Natural killer cell (primary cell): ENCODE data around the gene ZDHHC20. TPM values are rescaled to one million over a fixed set of nuclear protein-coding genes. Genes with fewer than 3 reads are reported as not detected.

Experiments
- ATAC-seq, 3 donors: fragments of 150-1000 bp in 2 of 3; fragments of 200-7000 bp in 1 of 3; cut with Tn5 transposase; 1 replicate in 1 of 3; 2 replicates in 2 of 3; pipeline ENCODE4 v1.10.0; 2021; ENCODE audit warnings: mild to moderate bottlenecking in 2 of 3, moderate library complexity in 2 of 3
- DNase-seq, 2 donors: peaks; one replicate each; pipeline versions ENCODE4 v3.0.0 to v3.0.0-alpha.2; 2013 to 2021; ENCODE audit warnings: mixed read lengths in 1 of 2
- H3K27ac ChIP-seq: one replicate; pipeline ENCODE4 v1.5.1; 2013; ENCODE audit warnings: mild to moderate bottlenecking, low read length
- H3K27me3 ChIP-seq: one replicate; pipeline ENCODE4 v1.6.1; 2013; ENCODE audit warnings: low read length; ENCODE audit not compliant: control insufficient read depth, insufficient read depth
- H3K36me3 ChIP-seq: one replicate; pipeline ENCODE4 v1.6.1; 2013; ENCODE audit warnings: low read length; ENCODE audit not compliant: control insufficient read depth, insufficient read depth
- H3K4me1 ChIP-seq: one replicate; pipeline ENCODE4 v1.6.1; 2013; ENCODE audit warnings: low read length; ENCODE audit not compliant: control insufficient read depth, insufficient read depth
- H3K4me3 ChIP-seq: one replicate; pipeline ENCODE4 v1.5.1; 2013; ENCODE audit warnings: low read length
- H3K9me3 ChIP-seq: one replicate; pipeline ENCODE4 v1.6.1; 2013; ENCODE audit warnings: low read length; ENCODE audit not compliant: control insufficient read depth, insufficient read depth
- H3K27ac Mint-ChIP-seq, 2 donors: one replicate each; pipeline ENCODE4 v1.8.0; 2022; ENCODE audit warnings: mild to moderate bottlenecking in 2 of 2, mixed read lengths in 2 of 2, moderate library complexity in 1 of 2
- H3K27me3 Mint-ChIP-seq, 2 donors: one replicate each; pipeline ENCODE4 v1.8.0; 2022; ENCODE audit warnings: low read depth in 2 of 2, mixed read lengths in 2 of 2
- H3K36me3 Mint-ChIP-seq: one replicate; pipeline ENCODE4 v1.8.0; 2022; ENCODE audit warnings: mixed read lengths
- H3K4me1 Mint-ChIP-seq, 2 donors: one replicate each; pipeline ENCODE4 v1.8.0; 2022; ENCODE audit warnings: mixed read lengths in 2 of 2
- H3K4me3 Mint-ChIP-seq: one replicate; pipeline ENCODE4 v1.8.0; 2022; ENCODE audit warnings: mild to moderate bottlenecking, moderate library complexity, mixed read lengths
- H3K9me3 Mint-ChIP-seq, 2 donors: one replicate each; pipeline ENCODE4 v1.8.0; 2022; ENCODE audit warnings: mixed read lengths in 2 of 2
- CTCF ChIP-seq: fragments of 200-600 bp; IDR thresholded peaks from one replicate; pipeline ENCODE4 v1.8.0; 2022; ENCODE audit warnings: antibody characterized with exemption
- WGBS: methylation state at CpG from one replicate; pipeline ENCODE4 v1.1.7; 2013; ENCODE audit warnings: missing lambda C conversion rate; ENCODE audit not compliant: insufficient coverage; 5-methylcytosine and 5-hydroxymethylcytosine counted together
- intact Hi-C: fragments of 100-400 bp; cut with micrococcal nuclease; formaldehyde crosslinking; loops from one replicate; pipeline ENCODE4 v1.14.2; 2022
- total RNA-seq, 4 donors: library from RNA; stranded (reverse); fragments of 120-200 nt in 1 of 4; gene quantifications; one replicate each; pipeline versions ENCODE4 v1.2.3 to v1.2.4, GENCODE V29; 2013 to 2022

Gene ZDHHC20
- total RNA-seq, 3 donors from 2014 or later (not counting 1 experiment from before 2014, with no cell fraction given): 85.1 to 116 (median 93.4) TPM

GRCh38 chr13:21405309-21405708 is 53.8 kb downstream of the ZDHHC20 start:
- no peaks in the 10 kb centered on the region for H3K9me3 Mint-ChIP-seq
- H3K27ac Mint-ChIP-seq: peak overlapping the region; percentile 19 to 61
- 86% methylated on average over 1 of the region's 1 CpG for WGBS

GRCh38 chr13:21402586-21403307 is 56.4 kb downstream of the ZDHHC20 start:
- TF ChIP-seq CTCF: no peak
- no peak overlapping the region for H3K4me3 ChIP-seq
- Mint-ChIP-seq H3K4me1 (peaks cover 33 to 54% of the 10 kb centered on the region in 2 donors), H3K27me3 (no peaks in the 10 kb centered on the region), H3K9me3 (no peaks in the 10 kb centered on the region), H3K27ac (peak overlapping the region; percentile 73 to 81), H3K36me3 (no peaks in the 10 kb centered on the region), H3K4me3 (no peak overlapping the region)
- no peaks in the 10 kb centered on the region for H3K9me3 ChIP-seq
- no CpG with 5 or more reads among the region's 3 CpGs for WGBS
- no peak overlapping the region for H3K27ac ChIP-seq
- H3K4me1 ChIP-seq: no peaks in the 10 kb centered on the region
- no peaks in the 10 kb centered on the region for H3K27me3 ChIP-seq
- DNase-seq (no peak), ATAC-seq (peak; percentile 44 to 79 (median 74))
- H3K36me3 ChIP-seq: peaks cover 31% of the 10 kb centered on the region
- intact Hi-C loops: no loop called here

More at GRCh38 chr13:21405309-21405708, 53.8 kb downstream of the ZDHHC20 start:
- TF ChIP-seq CTCF: no peak
- H3K36me3 ChIP-seq: peaks cover 32% of the 10 kb centered on the region
- DNase-seq: no peak
- no peaks in the 10 kb centered on the region for H3K4me1 ChIP-seq
- intact Hi-C loops: no loop called here
- no peak overlapping the region for H3K4me3 ChIP-seq
- no peak overlapping the region for H3K27ac ChIP-seq
- Mint-ChIP-seq H3K4me3 (no peak overlapping the region), H3K36me3 (peaks cover 8% of the 10 kb centered on the region), H3K27me3 (no peaks in the 10 kb centered on the region), H3K4me1 (peaks cover 19 to 35% of the 10 kb centered on the region in 2 donors)
- no peaks in the 10 kb centered on the region for H3K9me3 ChIP-seq
- no peak for ATAC-seq
- no peaks in the 10 kb centered on the region for H3K27me3 ChIP-seq

GRCh38 chr13:21399741-21400140 is 59.4 kb downstream of the ZDHHC20 start:
- H3K4me3 ChIP-seq: no peak overlapping the region
- H3K9me3 Mint-ChIP-seq: no peaks in the 10 kb centered on the region
- no peaks in the 10 kb centered on the region for H3K36me3 Mint-ChIP-seq
- peak in 2 of 3 donors; percentile 17 to 59 for ATAC-seq
- H3K27ac ChIP-seq: no peak overlapping the region
- H3K27me3 Mint-ChIP-seq: no peaks in the 10 kb centered on the region
- H3K4me3 Mint-ChIP-seq: peak overlapping the region; percentile 80
- intact Hi-C loops: no loop called here
- peaks cover 47 to 55% of the 10 kb centered on the region in 2 donors for H3K4me1 Mint-ChIP-seq
- DNase-seq: peak in 1 of 2 donors; percentile 35
- H3K27me3 ChIP-seq: no peaks in the 10 kb centered on the region
- H3K27ac Mint-ChIP-seq: peak overlapping the region; percentile 80 to 81
- TF ChIP-seq CTCF: no peak
- peaks cover 11% of the 10 kb centered on the region for H3K4me1 ChIP-seq
- no peaks in the 10 kb centered on the region for H3K9me3 ChIP-seq
- whole genome bisulfite sequencing: no CpG with 5 or more reads among the region's 3 CpGs
- peaks cover 35% of the 10 kb centered on the region for H3K36me3 ChIP-seq
